GM18526 (cell line): ENCODE data around the gene VPS72.

Source experiments
- POLR2A ChIP-seq: IDR thresholded peaks from 3 replicates; pipeline ENCODE4 v1.6.1; 2011; ENCODE audit not compliant: insufficient read length; ENCODE audit errors: extremely low read depth

Gene VPS72, protein sequence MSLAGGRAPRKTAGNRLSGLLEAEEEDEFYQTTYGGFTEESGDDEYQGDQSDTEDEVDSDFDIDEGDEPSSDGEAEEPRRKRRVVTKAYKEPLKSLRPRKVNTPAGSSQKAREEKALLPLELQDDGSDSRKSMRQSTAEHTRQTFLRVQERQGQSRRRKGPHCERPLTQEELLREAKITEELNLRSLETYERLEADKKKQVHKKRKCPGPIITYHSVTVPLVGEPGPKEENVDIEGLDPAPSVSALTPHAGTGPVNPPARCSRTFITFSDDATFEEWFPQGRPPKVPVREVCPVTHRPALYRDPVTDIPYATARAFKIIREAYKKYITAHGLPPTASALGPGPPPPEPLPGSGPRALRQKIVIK

DNA sequence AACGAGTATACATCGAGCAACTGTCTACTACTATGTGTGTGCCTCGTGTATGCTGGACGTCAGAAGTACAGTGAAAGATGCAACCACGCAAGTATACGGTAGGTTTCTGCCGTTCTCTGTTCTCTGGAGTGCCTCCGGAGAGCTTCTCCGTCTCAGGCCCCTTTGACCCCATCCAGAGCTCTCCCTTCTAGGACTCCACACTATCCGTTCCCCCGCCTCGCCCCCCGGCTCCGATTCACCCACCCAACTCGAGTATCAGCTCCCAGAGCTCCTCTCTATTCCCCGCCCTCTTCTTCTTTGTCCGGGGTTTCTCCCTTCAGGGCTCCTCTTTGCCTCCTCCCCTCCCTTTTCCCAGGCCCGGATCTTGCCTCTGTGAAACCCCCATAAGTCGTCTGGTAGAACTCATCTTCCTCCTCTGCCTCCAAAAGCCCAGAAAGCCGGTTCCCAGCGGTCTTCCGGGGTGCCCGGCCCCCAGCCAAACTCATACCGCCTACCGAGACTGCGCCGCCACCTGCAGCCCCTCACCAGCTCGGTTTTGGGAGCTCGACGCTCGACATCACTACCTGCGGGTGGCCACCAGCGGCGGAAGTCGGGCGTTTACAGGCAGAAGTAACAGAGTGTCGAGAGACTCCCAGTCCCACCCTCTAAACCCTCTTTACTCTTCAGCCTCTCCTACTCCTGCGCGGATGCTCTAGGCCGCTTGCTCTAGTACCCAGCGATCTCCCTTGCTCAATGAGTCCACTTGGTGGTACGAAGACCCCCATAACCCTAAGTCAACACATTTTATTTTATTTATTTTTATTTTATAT is at the start of gene VPS72:
Gene VPS72 (minus strand): TSS at position 561 of the 809 bp plus-strand sequence. CDS start 76 bp downstream, at position 485.
- TF ChIP-seq POLR2A = peak; percentile 75

DNA sequence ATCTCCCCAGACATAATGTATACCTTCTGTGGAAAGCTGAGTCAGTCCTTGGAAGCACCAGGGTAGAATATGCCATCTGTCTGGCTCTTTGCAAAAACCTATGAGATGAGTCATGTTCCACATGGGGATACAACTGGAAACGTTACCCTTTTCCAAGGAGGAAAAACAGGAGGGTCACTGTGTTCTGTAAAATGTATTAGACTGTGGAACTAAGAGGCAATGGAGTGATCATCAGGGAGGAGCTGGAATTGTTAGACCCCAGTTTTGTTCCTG is 48.4 kb upstream of the VPS72 start:
- no peak for TF ChIP-seq POLR2A

DNA sequence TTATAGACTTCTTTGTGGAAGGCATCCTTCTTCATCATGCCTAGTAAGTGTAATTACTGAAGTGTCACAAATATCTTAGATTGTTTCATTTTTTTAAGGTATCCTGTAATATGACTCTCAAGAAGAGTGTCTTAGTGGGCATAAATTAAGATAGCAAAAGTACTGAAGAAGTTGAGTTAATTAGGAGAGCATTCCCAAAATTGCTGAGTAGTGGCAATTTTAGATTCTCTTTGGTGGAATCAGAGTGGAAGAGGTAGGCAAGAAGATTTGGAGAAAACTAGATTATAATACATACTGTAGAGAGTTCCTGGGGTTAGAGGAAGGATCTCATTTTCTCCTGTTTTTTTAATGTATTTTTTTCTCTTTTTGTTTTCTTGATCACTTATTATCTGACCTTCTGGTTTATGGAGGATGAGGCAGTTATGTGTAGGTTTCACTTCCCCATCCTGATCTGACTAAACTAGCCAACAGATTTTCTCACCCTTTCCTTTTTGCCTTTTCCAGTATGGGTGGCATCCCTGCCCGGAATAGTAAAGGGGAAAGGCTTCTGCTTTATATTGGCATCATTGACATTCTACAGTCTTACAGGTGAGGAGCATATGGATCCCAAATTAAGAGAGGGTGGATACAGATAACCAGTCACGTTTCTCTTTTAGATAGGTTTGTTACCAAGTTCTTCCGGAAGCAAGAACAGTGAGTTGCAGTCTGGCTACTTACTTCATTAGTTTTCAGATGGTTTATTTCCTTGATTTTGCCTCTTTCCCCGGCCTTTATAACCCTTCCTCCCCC is 47.9 kb upstream of the VPS72 start:
- no peak for TF ChIP-seq POLR2A

DNA sequence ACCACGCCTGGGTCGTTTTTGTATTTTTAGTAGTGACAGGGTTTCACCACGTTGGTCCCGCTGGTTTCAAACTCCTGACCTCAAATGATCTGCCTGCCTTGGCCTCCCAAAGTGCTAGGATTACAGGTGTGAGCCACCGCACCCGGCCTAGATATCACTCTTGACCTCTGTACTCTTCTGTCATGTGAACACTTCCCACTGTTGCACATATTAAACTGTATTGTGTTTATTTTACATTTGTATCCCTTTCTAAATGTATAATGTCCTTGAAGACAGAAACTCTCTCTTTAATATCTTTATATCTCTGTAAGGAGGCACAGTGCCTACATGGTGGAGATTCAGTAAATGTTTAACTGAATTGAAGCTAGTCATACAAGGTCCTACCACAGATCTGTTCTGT is 45.2 kb upstream of the VPS72 start:
- TF ChIP-seq POLR2A = no peak

DNA sequence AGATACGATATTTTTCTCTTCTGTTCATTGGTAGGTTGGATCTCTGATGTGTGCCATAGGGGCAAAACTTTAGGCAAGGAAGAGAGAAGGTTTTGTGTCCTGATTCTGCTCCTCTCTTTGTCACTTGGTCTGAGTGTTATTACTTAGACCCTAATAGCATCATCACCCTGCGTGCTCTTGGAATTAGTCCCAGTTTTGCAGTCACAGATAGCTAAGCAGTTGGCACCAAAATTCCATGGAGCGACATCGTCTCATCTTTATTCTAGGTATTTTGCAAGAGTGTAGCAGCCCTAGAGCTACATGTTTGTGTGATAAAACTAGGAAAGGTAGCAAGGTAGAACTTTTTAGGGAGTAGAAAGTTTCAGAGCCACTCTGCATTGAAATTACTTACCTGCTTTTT is 32.1 kb upstream of the VPS72 start:
- no peak for TF ChIP-seq POLR2A

DNA sequence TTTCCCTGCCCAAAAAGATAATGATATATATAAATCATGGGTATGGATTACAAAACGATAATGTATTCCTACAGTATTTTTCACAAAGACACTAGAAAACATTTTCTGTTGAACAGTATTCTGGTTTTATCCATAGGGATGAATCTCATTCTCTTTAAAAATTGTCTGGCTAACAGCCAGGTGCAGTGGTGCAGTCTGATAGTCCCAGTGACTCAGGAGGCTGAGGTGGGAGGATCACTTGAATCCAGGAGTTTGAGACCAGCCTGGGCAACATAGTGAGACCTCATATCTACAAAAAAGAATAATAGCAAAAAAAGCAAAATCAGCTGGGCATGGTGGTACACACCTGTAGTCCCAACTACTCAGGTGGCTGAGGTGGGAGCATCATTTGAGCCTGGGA is 31.6 kb upstream of the VPS72 start:
- TF ChIP-seq POLR2A = no peak

GRCh38 chr1:151213560-151213959 is 23.6 kb upstream of the VPS72 start:
- TF ChIP-seq POLR2A = no peak

GRCh38 chr1:151211972-151212705 is 22.1 kb upstream of the VPS72 start:
- no peak for TF ChIP-seq POLR2A

DNA sequence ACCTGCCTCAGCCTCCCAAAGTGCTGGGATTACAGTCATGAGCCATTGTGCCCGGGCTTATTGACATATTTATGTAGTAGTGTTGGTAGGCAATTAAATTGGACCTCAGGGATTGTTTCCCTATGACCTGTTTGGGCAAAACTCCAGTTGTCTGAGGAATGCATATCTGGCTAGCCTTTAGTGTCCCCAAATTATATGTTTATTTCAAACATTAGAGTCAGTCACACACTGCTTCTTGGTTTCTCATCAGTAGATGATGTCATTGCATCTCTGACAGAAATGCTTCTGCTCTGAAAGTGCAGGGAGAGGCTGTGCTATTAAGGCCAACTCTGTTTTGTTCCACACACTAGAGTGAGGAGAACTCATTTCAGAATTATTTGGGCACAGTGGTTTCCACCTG is 20.8 kb upstream of the VPS72 start:
- no peak for TF ChIP-seq POLR2A

GRCh38 chr1:151199873-151200581 is 10.0 kb upstream of the VPS72 start:
- TF ChIP-seq POLR2A = no peak

DNA sequence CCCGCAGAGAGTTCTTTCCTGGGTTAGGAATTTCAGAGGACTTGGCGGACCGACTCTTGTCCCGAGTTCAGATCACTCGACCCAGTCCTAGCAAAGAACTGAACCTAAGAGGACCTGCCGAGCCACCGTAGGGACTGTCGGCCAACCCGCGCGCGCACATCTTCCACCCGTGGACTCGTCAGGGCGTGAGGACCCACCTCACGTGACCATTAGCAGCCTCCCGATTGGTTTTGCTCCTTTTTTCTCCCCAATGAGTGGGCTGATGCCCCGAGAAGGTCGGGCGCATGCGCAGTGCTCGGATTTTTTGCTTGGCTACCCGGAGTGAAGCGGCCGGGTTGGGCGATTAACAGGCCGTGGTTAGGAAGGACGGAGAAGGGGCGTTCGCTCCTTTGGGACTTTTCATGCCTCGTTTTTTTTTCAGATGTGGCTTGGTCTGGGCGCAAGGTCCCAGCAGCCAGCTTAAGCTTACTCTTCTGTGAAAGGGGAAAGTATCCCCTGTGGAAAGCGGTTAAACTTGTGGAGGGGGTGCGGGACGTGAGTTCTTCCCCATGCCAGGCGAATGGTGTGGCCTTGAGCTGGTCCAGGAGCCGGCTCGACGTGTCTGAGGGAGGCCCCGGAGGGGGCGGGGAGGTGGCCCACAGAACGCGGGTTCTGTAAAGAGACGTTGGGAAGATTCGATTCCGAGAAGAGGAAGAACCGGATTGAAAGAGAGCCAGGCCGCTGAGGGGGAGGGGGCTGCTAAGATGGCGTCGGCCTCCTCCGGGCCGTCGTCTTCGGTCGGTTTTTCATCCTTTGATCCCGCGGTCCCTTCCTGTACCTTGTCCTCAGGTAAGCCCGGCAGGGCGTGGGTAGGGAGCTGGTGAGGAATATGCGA is 8.5 kb upstream of the VPS72 start, which contains the start of gene PIP5K1A:
Gene PIP5K1A (plus strand): TSS at position 299 of the 874 bp plus-strand sequence. CDS start 445 bp downstream, at position 744.
- TF ChIP-seq POLR2A = peak; percentile 76

- TF ChIP-seq POLR2A = no peak
Observed at GRCh38 chr1:151197863-151198253, 7.9 kb upstream of the VPS72 start.

DNA sequence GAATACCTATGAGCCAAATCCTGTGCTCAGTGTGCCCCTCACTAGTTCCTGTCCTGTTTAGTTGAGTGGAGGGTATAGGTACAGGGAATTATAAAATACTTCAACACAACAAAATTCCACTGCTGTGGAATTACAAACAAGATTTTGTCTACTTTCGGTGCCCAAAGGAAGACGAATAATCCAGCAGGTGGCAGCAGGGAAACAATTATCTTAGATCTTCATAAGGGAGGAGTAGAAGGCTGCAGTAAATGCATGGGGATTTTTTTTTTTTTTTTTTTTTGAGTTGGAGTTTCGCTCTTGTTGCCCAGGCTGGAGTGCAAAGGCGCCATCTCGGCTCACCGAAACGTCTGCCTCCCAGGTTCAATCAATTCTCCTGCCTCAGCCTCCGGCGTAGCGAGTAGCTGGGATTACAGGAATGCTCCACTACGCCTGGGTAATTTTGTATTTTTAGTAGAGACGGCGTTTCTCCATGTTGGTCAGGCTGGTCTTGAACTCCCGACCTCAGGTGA is 6.3 kb upstream of the VPS72 start:
- no peak for TF ChIP-seq POLR2A
